Measurements from ENCODE around the gene SLC12A7. TPM values are rescaled to one million over a fixed set of nuclear protein-coding genes. Genes with fewer than 3 reads are reported as not detected.

The SLC12A7 gene
- total and polyA plus RNA-seq, 7 donors: 2.3 to 22.0 (median 4.5) TPM

DNA sequence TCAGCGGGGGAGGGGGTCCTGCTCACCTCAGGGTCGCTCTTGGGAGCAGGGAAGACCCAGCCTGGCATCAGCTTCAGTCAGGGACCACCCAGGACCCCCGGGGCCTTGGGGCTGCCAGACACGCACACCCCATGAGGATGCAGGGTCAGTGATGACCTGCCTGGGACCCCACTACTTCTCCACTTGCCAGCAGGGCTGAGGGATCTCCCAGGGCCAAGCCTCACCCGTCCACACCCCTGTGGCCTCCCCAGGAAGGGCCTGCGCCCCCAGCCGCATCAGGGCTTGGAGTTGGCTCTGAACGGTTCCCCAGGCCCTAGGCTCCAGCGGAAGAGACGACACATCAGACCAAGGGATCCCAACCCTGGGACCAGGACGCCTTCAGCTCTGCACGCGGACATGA lies 33.7 kb downstream of the SLC12A7 start:
- intact Hi-C loops (cut with DNase I): no loop called here
- Histone ChIP-seq H3K4me1 (no peaks in the 10 kb centered on the region), H3K36me3 (ENCODE audit: insufficient read depth in 1 of 2, low read depth in 1 of 2) (peaks cover 0 to 8% of the 10 kb centered on the region in 2 donors), H3K4me3 (no peak overlapping the region), H3K27ac (no peak overlapping the region), H3K27me3 (ENCODE audit: insufficient read depth in 3 of 3, low read length in 2 of 3) (no peaks in the 10 kb centered on the region), H3K9me3 (no peaks in the 10 kb centered on the region)
- ATAC-seq (no peak), DNase-seq (no peak)
- no peak for TF ChIP-seq CTCF (IDR thresholded peaks at IDR 0.05)
- 91 to 96% (median 96%) methylated on average over 12 to 13 of the region's 13 CpGs for WGBS, 3 donors

GRCh38 chr5:1077491-1078020 lies 34.3 kb downstream of the SLC12A7 start:
- no peaks in the 10 kb centered on the region for H3K4me1 ChIP-seq
- no peak overlapping the region for H3K27ac ChIP-seq
- TF ChIP-seq CTCF (IDR thresholded peaks at IDR 0.05): no peak
- H3K4me3 ChIP-seq: no peak overlapping the region
- H3K36me3 ChIP-seq (ENCODE audit: insufficient read depth in 1 of 2, low read depth in 1 of 2): peaks cover 0 to 7% of the 10 kb centered on the region in 2 donors
- intact Hi-C loops (cut with DNase I): no loop called here
- ATAC-seq: no peak
- WGBS, 3 donors: 95 to 97% (median 96%) methylated on average over 27 of the region's 27 CpGs
- H3K9me3 ChIP-seq: no peaks in the 10 kb centered on the region
- DNase-seq: no peak
- H3K27me3 ChIP-seq (ENCODE audit: insufficient read depth in 3 of 3, low read length in 2 of 3): no peaks in the 10 kb centered on the region

DNA sequence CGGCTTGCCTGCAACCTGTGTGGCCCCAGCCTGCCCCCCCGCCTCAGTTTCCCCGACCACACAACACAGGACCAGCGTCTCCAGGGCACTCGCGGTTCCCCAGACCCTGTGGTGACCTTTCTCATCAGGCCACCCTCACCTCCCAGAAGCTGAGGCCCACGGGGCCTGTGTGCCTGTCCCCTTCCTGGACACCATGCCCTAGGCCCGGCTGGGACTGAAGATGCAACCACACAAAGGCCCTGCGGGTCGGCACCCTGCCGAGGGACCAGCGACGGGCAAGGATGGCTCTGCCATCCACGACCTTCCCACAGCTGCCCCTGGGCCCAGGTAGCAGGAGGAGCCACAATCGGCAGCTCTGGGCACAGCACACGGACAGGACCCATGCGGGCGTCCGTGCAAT lies 34.8 kb downstream of the SLC12A7 start:
- no peak for TF ChIP-seq CTCF (IDR thresholded peaks at IDR 0.05)
- no peaks in the 10 kb centered on the region for H3K4me1 ChIP-seq
- H3K36me3 ChIP-seq (ENCODE audit: insufficient read depth in 1 of 2, low read depth in 1 of 2): peaks cover 0 to 7% of the 10 kb centered on the region in 2 donors
- no peak for ATAC-seq
- no peaks in the 10 kb centered on the region for H3K27me3 ChIP-seq (ENCODE audit: insufficient read depth in 3 of 3, low read length in 2 of 3)
- H3K9me3 ChIP-seq: no peaks in the 10 kb centered on the region
- no peak overlapping the region for H3K27ac ChIP-seq
- no peak overlapping the region for H3K4me3 ChIP-seq
- 91 to 94% (median 94%) methylated on average over 16 to 19 of the region's 19 CpGs for WGBS, 3 donors
- DNase-seq: no peak
- intact Hi-C loops (cut with DNase I): no loop called here

DNA sequence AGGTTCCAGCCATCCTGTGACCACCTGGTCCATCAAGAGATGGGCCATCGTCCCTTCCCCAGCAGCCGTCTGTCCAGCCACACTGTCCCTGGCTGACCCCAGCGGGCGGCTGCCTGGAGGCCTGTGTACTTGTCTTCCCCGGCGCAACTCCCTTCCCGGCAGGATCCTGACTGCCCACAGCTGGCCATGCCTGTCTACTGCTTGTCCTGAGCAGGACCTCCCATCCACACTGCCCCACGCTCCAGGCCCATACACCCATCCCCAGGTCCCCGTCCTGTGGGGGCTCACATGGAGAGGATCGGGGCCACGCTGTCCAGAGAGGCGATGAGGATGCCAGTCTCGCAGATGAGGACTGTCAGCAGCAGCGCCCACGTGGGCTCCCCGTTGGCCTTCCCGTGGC lies 35.5 kb downstream of the SLC12A7 start:
- no peak for ATAC-seq
- H3K36me3 ChIP-seq (ENCODE audit: insufficient read depth in 1 of 2, low read depth in 1 of 2): peaks cover 0 to 7% of the 10 kb centered on the region in 2 donors
- H3K9me3 ChIP-seq: no peaks in the 10 kb centered on the region
- H3K27ac ChIP-seq: no peak overlapping the region
- H3K27me3 ChIP-seq (ENCODE audit: insufficient read depth in 3 of 3, low read length in 2 of 3): no peaks in the 10 kb centered on the region
- intact Hi-C loops (cut with DNase I): no loop called here
- DNase-seq: no peak
- TF ChIP-seq CTCF (IDR thresholded peaks at IDR 0.05): no peak
- 81 to 89% (median 85%) methylated on average over 17 of the region's 17 CpGs for WGBS, 3 donors
- H3K4me1 ChIP-seq: no peaks in the 10 kb centered on the region
- no peak overlapping the region for H3K4me3 ChIP-seq

GRCh38 chr5:1075931-1076330 lies 35.9 kb downstream of the SLC12A7 start:
- peaks cover 0 to 7% of the 10 kb centered on the region in 2 donors for H3K36me3 ChIP-seq (ENCODE audit: insufficient read depth in 1 of 2, low read depth in 1 of 2)

More at GRCh38 chr5:1075931-1076330, 35.9 kb downstream of the SLC12A7 start:
- no peaks in the 10 kb centered on the region for H3K9me3 ChIP-seq
- TF ChIP-seq CTCF (IDR thresholded peaks at IDR 0.05): no peak
- ATAC-seq (no peak), DNase-seq (no peak)
- 93 to 96% (median 95%) methylated on average over 17 of the region's 17 CpGs for WGBS, 3 donors
- no peaks in the 10 kb centered on the region for H3K27me3 ChIP-seq (ENCODE audit: insufficient read depth in 3 of 3, low read length in 2 of 3)
- H3K4me3 ChIP-seq: no peak overlapping the region
- H3K27ac ChIP-seq: no peak overlapping the region
- H3K4me1 ChIP-seq: no peaks in the 10 kb centered on the region
- intact Hi-C loops (cut with DNase I): no loop called here
